B cell (primary cell): ENCODE data around the gene DCDC1. TPM values are rescaled to one million over a fixed set of nuclear protein-coding genes. Genes with fewer than 3 reads are reported as not detected.

Source experiments
- ATAC-seq: fragments of 200-7000 bp; cut with Tn5 transposase; one replicate; pipeline ENCODE4 v1.10.0; 2021; ENCODE audit warnings: low read depth, mild to moderate bottlenecking, moderate number of reproducible peaks, moderate library complexity
- CTCF ChIA-PET: fragments of 350-600 bp; sonication (Branson Sonifier 250); formaldehyde crosslinking; loops from one replicate; lab custom pipeline; 2021; ENCODE audit warnings: antibody characterized with exemption, inconsistent platforms; lab: Charles Lee
- POLR2A ChIA-PET: fragments of 350-600 bp; sonication (Branson Sonifier 250); formaldehyde crosslinking; loops from one replicate; lab custom pipeline; 2021; ENCODE audit warnings: antibody characterized with exemption; lab: Charles Lee
- DNase-seq: peaks from one replicate; pipeline ENCODE4 v3.0.0; 2013
- H2AFZ ChIP-seq: 2 replicates; pipeline ENCODE4 v1.6.1; 2012; ENCODE audit warnings: mild to moderate bottlenecking, low read depth, low read length; ENCODE audit not compliant: insufficient read depth, poor library complexity, severe bottlenecking
- H3K27ac ChIP-seq, 2 donors: 1 replicate in 1 of 2; 2 replicates in 1 of 2; pipeline ENCODE4 v1.5.1; 2012 to 2013; ENCODE audit warnings: low read length in 2 of 2, mild to moderate bottlenecking in 2 of 2, moderate library complexity in 1 of 2
- H3K27me3 ChIP-seq, 4 experiments: fragments of 200-600 bp in 1 of 4; sonication (generic) in 1 of 4; replicated peaks in 1 of 4; 1 replicate in 2 of 4; 2 replicates in 2 of 4; pipeline versions ENCODE4 v1.6.1 to v1.7.0; 2013 to 2016; ENCODE audit warnings: low read length in 3 of 4, mild to moderate bottlenecking in 2 of 4, mixed read lengths in 1 of 4, moderate library complexity in 1 of 4; ENCODE audit not compliant: insufficient read depth in 4 of 4, control insufficient read depth in 3 of 4; ENCODE audit errors: control extremely low read depth in 1 of 4
- H3K36me3 ChIP-seq, 2 experiments: replicated peaks in 1 of 2; 1 replicate in 1 of 2; 2 replicates in 1 of 2; pipeline versions ENCODE4 v1.6.1 to v1.7.1; 2013; ENCODE audit warnings: low read length in 1 of 2; ENCODE audit not compliant: insufficient read depth in 2 of 2, control insufficient read depth in 1 of 2; ENCODE audit errors: control extremely low read depth in 1 of 2, extremely low read depth in 1 of 2
- H3K4me1 ChIP-seq, 2 donors: fragments of 200-600 bp in 1 of 2; sonication (generic) in 1 of 2; 1 replicate in 1 of 2; 2 replicates in 1 of 2; pipeline versions ENCODE4 v1.5.1 to v1.6.1; 2013 to 2017; ENCODE audit warnings: low read length in 2 of 2; ENCODE audit not compliant: control insufficient read depth in 2 of 2, insufficient read depth in 2 of 2
- H3K4me2 ChIP-seq: replicated peaks from 2 replicates; pipeline ENCODE3; 2012; ENCODE audit warnings: mild to moderate bottlenecking, low read depth, low read length; ENCODE audit not compliant: poor library complexity, severe bottlenecking
- H3K4me3 ChIP-seq, 5 experiments: fragments of 200-600 bp in 1 of 5; sonication (generic) in 1 of 5; 1 replicate in 3 of 5; 2 replicates in 2 of 5; pipeline versions ENCODE4 v1.5.1 to v1.7.0; 2011 to 2016; ENCODE audit warnings: low read length in 4 of 5, mild to moderate bottlenecking in 4 of 5, low read depth in 2 of 5, control low read depth in 1 of 5, moderate library complexity in 1 of 5; ENCODE audit not compliant: insufficient read depth in 1 of 5; ENCODE audit errors: control extremely low read depth in 1 of 5, extremely low read depth in 1 of 5
- H3K79me2 ChIP-seq: fragments of 200-600 bp; sonication (generic); one replicate; pipeline ENCODE4 v1.6.0; 2016; ENCODE audit warnings: low read length; ENCODE audit not compliant: control insufficient read depth, insufficient read depth
- H3K9ac ChIP-seq: fragments of 200-600 bp; sonication (generic); 2 replicates; pipeline ENCODE4 v1.6.1; 2017; ENCODE audit warnings: mild to moderate bottlenecking, low read length, moderate library complexity
- H3K9me3 ChIP-seq, 3 donors: one replicate each; pipeline versions ENCODE4 v1.6.1 to v1.7.1; 2013; ENCODE audit warnings: low read length in 2 of 3; ENCODE audit not compliant: control insufficient read depth in 2 of 3, insufficient read depth in 1 of 3; ENCODE audit errors: control extremely low read depth in 1 of 3
- H4K20me1 ChIP-seq: 2 replicates; pipeline ENCODE4 v1.6.0; 2012; ENCODE audit warnings: mild to moderate bottlenecking, low read length; ENCODE audit not compliant: insufficient read depth, control insufficient read depth, poor library complexity, severe bottlenecking
- H3K27ac Mint-ChIP-seq: one replicate; pipeline ENCODE4 v1.8.0; 2021; ENCODE audit warnings: mixed read lengths
- H3K27me3 Mint-ChIP-seq: one replicate; pipeline ENCODE4 v1.8.0; 2021; ENCODE audit warnings: mixed read lengths
- H3K4me1 Mint-ChIP-seq: one replicate; pipeline ENCODE4 v1.8.0; 2021; ENCODE audit warnings: mixed read lengths
- H3K4me3 Mint-ChIP-seq: one replicate; pipeline ENCODE4 v1.8.0; 2021; ENCODE audit warnings: mixed read lengths
- H3K9me3 Mint-ChIP-seq: one replicate; pipeline ENCODE4 v1.8.0; 2022; ENCODE audit warnings: mixed read lengths; ENCODE audit not compliant: insufficient read depth
- CTCF ChIP-seq: fragments of 200-600 bp; IDR thresholded peaks from one replicate; pipeline ENCODE4 v1.8.0; 2022; ENCODE audit warnings: antibody characterized with exemption, mild to moderate bottlenecking
- EZH2 ChIP-seq: IDR thresholded peaks from 2 replicates; pipeline ENCODE4 v1.6.1; 2012; ENCODE audit warnings: borderline replicate concordance, low read depth, mild to moderate bottlenecking, moderate library complexity, low read length; ENCODE audit not compliant: insufficient read depth, poor library complexity, severe bottlenecking
- WGBS: methylation state at CpG from one replicate; pipeline ENCODE4 v1.1.5; 2013; ENCODE audit warnings: missing lambda C conversion rate; ENCODE audit not compliant: insufficient coverage; 5-methylcytosine and 5-hydroxymethylcytosine counted together
- intact Hi-C: fragments of 100-400 bp; cut with micrococcal nuclease; formaldehyde crosslinking; loops from one replicate; pipeline ENCODE4 v1.10.0; 2022
- polyA plus RNA-seq: library from polyadenylated mRNA; depleted of rRNA; stranded (reverse); fragments of >200 nt; gene quantifications from 2 replicates; pipeline ENCODE4 v1.2.3, GENCODE V29; 2012
- total RNA-seq, 2 donors: library from RNA; stranded (reverse); fragments of 120-200 nt in 1 of 2; gene quantifications; 1 replicate in 1 of 2; 2 replicates in 1 of 2; pipeline versions ENCODE4 v1.2.3 to v1.2.4, GENCODE V29; 2013 to 2022

Gene DCDC1
- total and polyA plus RNA-seq, 2 donors (not counting 1 experiment from before 2014, with no cell fraction given): not detected

- Histone ChIP-seq H3K9me3 (no peaks in the 10 kb centered on the region), H3K4me1 (no peaks in the 10 kb centered on the region), H3K27ac (no peak overlapping the region), H3K79me2 (no peaks in the 10 kb centered on the region), H3K9ac (no peak overlapping the region), H3K4me3 (no peak overlapping the region), H3K36me3 (no peaks in the 10 kb centered on the region), H3K27me3 (no peaks in the 10 kb centered on the region), H4K20me1 (no peaks in the 10 kb centered on the region), H3K4me2 (no peak overlapping the region), H2AFZ (no peak overlapping the region)
- WGBS: 88% methylated on average over 1 of the region's 4 CpGs
- no peak overlapping the region for H3K4me3 Mint-ChIP-seq
- intact Hi-C loops: no loop called here
- DNase-seq (no peak), ATAC-seq (no peak)
- TF ChIP-seq EZH2: no peak
- H3K27me3 Mint-ChIP-seq: no peaks in the 10 kb centered on the region
- no peak overlapping the region for H3K27ac Mint-ChIP-seq
- ChIA-PET CTCF (no interaction called here), POLR2A (no interaction called here)
- H3K4me1 Mint-ChIP-seq: no peaks in the 10 kb centered on the region
- H3K9me3 Mint-ChIP-seq: peaks cover 2% of the 10 kb centered on the region
Measured at GRCh38 chr11:30815619-30816018, 553.9 kb downstream of the DCDC1 start.

DNA sequence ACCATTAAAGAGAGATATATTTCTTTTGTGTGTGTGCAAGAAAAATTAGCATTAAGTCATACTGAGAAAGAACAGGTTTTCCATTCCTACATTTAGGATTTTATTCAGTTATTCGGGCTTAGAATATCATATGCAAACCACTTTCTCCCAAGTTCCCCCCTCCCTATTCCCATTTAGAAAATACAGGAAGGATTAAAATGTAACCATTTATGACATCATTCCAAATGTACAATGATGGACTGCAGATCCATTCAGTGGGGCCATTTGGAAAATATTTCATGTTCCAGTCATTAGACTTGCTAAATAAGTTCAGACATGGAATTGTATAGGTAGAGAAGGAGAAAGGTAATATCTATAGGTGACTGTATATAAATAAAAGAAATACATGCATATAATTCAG lies 554.8 kb downstream of the DCDC1 start:
- WGBS: no CpG with 5 or more reads among the region's 1 CpG
- H3K79me2 ChIP-seq: no peaks in the 10 kb centered on the region
- H3K4me1 ChIP-seq: no peaks in the 10 kb centered on the region
- no peaks in the 10 kb centered on the region for H3K36me3 ChIP-seq
- no peak overlapping the region for H3K4me2 ChIP-seq
- H3K27ac Mint-ChIP-seq: no peak overlapping the region
- TF ChIP-seq CTCF (no peak), EZH2 (no peak)
- no peaks in the 10 kb centered on the region for H3K27me3 ChIP-seq
- H4K20me1 ChIP-seq: no peaks in the 10 kb centered on the region
- H3K4me1 Mint-ChIP-seq: no peaks in the 10 kb centered on the region
- ATAC-seq (no peak), DNase-seq (no peak)
- no peaks in the 10 kb centered on the region for H3K9me3 ChIP-seq
- H3K27me3 Mint-ChIP-seq: no peaks in the 10 kb centered on the region
- no peak overlapping the region for H3K9ac ChIP-seq
- no peak overlapping the region for H3K27ac ChIP-seq
- CTCF ChIA-PET: no interaction called here
- POLR2A ChIA-PET: no interaction called here
- intact Hi-C loops: no loop called here
- H3K4me3 Mint-ChIP-seq: no peak overlapping the region
- peaks cover 2% of the 10 kb centered on the region for H3K9me3 Mint-ChIP-seq
- H3K4me3 ChIP-seq: no peak overlapping the region
- no peak overlapping the region for H2AFZ ChIP-seq

Other genes starting within 250 kb of the DCDC1 start
- 24.6 and 31.3 TPM in 2 replicates for gene DNAJC24, start 121 bp upstream of the DCDC1 start, total RNA-seq
- gene DNAJC24, start 121 bp upstream of the DCDC1 start, polyA plus RNA-seq: 10.7 and 10.9 TPM in 2 replicates
- 16.5 and 23.2 TPM in 2 replicates for gene IMMP1L, start 139.9 kb upstream of the DCDC1 start, total RNA-seq
- gene IMMP1L, start 139.9 kb upstream of the DCDC1 start, polyA plus RNA-seq: 10.2 and 14.3 TPM in 2 replicates
- 30.8 and 31.3 TPM in 2 replicates for gene ELP4, start 140.0 kb upstream of the DCDC1 start, total RNA-seq
- 7.1 and 9.1 TPM in 2 replicates for gene ELP4, start 140.0 kb upstream of the DCDC1 start, polyA plus RNA-seq